ENCODE measurements around the gene ERP27.

DNA sequence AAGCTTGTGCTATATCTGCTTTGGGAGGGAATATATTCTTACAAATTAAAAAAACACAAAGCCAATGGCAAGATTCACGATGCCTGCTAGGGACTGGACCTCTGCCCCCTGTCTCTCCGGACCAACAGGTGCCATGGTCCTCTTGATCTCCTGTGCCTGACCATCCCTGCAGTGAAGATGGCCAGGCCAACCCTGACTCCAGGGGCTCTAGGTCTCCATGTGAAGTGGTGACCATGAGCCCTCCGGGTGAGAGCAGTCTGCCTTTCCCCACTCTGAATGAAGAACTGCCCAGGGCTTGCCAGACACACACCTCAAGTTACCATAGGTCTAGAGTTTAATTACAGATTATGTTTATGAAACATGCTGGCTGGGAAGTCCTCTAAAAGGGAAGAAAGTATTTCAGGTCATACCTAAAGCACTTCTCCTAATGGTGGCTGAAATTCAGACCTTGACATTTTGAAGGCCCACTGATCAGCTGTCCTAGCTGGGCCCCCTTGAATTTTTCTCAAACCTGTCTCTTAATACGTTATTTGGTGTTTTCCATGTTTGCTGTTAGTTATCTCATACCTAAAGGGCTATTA, 21.7 kb upstream of the ERP27 start:
- TF ChIP-seq, protein P1, sequence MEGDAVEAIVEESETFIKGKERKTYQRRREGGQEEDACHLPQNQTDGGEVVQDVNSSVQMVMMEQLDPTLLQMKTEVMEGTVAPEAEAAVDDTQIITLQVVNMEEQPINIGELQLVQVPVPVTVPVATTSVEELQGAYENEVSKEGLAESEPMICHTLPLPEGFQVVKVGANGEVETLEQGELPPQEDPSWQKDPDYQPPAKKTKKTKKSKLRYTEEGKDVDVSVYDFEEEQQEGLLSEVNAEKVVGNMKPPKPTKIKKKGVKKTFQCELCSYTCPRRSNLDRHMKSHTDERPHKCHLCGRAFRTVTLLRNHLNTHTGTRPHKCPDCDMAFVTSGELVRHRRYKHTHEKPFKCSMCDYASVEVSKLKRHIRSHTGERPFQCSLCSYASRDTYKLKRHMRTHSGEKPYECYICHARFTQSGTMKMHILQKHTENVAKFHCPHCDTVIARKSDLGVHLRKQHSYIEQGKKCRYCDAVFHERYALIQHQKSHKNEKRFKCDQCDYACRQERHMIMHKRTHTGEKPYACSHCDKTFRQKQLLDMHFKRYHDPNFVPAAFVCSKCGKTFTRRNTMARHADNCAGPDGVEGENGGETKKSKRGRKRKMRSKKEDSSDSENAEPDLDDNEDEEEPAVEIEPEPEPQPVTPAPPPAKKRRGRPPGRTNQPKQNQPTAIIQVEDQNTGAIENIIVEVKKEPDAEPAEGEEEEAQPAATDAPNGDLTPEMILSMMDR (IDR thresholded peaks at IDR 0.05; ENCODE audit: low read length) = no peak
- TF ChIP-seq EZH2phosphoT487 (IDR thresholded peaks at IDR 0.05; ENCODE audit: low read length) (no peak), EZH2 (optimal IDR thresholded peaks at IDR 0.05; ENCODE audit: low read depth, low read length) (no peak)

Measured in MM.1S (cell line).